ENCODE measurements around the gene EGFLAM.

The EGFLAM gene

DNA sequence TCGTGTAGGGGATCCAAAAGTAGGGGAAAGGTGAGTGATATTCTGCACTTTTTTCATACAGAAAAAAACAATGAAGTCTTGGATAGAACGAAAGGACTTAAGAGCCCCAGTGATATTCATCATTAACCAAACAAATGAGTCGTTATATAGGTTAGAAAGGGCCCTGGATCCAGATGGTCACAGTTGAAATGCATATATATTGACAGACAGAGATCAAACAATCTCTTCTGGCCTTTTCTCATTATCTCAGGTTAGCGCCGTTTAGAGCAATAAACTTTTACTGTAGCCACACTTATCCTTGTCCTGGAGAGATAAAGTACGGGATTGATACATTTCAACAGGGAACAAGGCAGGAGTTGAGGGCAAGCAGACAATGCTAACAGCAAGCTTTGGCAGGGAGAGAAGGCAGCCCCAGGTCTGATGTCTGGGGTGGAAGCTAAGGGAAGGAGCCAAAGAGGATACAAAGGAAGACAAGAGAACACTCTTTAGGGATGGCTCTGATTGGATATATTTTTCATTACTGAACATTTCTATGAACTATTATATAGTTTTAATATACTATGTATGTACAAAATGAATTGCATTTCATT, 221.1 kb downstream of the EGFLAM start:
- no peak for DNase-seq

DNA sequence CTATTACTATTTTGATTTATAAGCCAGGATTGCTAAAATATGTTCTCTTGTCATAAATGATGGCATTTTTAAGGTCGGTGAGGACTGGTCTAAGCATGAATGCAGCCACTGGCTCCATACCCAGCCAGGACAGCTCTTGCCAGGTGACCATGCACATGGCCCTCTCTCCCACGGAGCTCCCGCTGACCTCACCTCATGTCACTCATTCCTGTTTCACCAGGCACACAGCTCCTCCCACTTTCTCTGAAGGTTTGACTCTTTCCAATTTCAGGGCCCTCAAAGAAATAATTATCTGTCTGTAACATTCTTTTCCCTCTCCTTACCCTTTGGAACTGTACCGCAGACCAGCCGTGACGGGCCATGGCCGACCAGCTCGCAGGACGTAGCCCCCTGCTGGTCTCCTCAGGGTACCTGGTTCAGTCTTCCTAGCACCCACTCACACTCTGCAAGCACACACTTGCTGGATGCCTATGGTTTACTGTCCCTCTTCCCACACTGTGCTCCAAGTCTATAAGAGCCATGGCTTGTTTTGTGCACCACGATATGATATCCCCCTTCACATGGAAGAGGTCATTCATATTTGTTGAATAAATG, 225.5 kb downstream of the EGFLAM start:
- DNase-seq, result no peak

DNA sequence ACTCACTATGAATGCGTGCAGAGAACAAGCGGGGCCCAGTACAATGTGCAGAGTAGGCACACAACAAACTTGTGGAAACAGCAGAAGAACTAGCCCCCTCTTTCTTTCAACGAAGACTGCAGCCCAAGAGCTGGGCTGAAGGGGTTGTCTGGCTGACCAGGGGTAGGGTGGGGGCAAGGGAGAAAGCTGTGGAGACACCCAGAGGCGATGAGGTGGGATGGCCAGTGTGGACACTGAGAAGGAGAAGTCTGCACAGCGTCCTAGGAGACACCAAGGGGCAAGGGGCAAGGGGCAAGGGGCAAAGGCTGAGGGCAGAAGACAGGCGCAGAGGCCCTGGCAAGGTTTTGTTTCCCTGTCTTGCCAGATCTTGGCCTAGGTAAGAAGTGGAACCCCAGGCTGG, 235.8 kb downstream of the EGFLAM start:
- no peak for DNase-seq

DNA sequence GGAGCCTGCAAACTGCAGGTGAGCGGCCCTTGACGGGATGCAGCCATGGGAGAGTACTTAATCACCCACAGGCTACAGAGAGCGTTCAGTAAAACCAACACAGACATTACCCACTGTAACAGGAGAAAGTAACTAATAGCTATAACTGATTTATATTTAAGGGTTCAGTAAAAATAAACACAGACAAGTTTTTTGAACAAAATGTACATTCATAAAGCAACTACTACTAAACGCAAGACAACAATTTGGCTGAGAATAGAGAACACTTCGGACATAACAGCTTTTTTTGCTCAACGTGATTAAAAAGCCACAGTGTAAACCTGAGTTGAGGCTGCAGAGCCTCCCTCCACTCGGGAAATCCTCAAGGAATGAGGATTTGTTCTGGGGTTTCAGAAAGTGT, 236.4 kb downstream of the EGFLAM start:
- no peak for DNase-seq

DNA sequence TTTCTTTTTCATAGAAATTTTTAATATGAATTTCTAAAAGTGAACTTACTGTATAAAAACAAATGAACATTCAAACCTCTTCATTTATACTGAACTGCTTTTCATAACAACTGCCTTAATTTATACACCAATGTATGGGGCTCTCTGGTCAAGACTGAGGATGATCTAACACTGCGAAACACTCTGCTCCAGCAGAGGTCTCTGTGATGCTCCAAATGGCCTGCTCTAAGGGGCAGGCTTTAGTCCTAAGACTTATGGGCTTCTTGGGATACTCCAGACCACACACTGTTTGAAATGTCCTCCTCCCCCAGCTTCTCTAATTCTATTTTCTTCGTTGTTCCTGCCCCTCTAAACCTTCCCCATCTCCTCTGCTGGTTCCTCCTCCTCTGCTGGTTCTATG, 239.6 kb downstream of the EGFLAM start:
- DNase-seq, result no peak

DNA sequence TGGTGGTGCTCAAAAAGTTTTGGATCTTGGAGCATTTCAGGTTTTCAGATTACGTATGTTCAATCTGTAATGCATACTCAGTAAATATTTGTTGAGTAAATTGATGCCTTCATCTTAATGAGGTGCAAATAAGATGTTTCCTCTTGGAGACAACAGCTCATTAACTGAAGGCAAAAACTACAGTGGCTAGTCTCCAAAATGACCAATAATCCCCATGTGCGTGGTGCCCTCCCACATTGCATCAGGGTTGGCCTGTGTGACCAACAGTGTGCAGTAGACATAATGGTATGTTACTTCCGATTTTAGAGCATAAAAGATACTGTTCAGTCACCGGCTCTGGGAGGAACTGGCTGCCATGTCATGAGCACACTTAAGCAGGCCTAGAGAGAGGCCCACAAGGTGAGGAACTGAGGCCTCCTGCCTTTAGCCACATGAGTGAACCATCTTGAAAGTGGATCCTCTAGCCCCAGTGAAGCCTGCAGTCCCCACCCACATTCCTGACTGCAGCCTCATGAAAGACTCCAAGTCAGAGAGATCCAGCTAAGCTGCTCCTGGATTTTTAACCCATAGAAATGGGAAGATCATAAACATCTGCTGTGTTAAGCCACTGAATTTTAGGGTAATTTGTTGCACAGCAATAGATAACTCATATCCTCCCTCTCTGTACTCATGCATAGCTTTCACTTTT, 242.4 kb downstream of the EGFLAM start:
- DNase-seq, result no peak

DNA sequence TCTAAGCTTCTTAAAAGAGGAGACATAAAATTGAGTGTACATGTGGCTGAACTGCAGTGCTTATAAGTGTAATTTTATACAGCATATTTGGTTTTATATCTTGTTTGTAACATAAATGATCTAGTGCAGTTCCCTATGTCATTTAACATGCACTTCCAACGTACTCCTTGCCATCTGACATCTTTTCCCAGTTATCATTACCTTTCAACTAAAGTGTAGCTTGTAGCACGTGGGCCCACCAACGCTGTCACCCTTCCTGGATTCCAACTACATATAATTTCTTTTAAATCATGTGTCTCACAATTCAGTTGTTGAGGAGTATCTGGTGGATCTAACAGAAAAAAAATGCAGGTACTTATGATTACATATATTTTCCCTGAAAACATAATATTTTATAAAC, 247.9 kb downstream of the EGFLAM start:
- no peak for DNase-seq

DNA sequence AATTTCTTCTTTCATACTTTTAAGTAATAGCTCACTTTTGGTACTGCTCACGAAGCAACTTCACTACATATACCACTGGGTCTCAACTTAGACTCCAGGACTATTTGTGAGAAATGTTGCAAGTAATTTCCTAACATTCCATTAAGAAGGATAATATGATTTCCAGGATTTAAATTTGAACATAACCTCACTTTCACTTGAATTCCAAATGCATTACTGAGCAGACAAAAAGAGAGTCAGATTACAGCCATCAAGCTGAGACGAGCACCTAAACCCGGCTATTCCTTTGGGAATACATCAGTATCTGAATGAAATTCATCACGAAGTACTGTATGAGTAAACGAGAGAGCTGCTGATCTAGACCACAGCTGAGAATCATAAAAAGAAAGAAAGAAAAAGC, 250.8 kb downstream of the EGFLAM start:
- DNase-seq, result no peak

Data from right hindlimb (tissue), 1 donor.